B cell (primary cell): ENCODE data around the gene FBXO15. TPM values are rescaled to one million over a fixed set of nuclear protein-coding genes. Genes with fewer than 3 reads are reported as not detected.

Experiments
- ATAC-seq: fragments of 200-7000 bp; cut with Tn5 transposase; one replicate; pipeline ENCODE4 v1.10.0; 2021; ENCODE audit warnings: low read depth, mild to moderate bottlenecking, moderate number of reproducible peaks, moderate library complexity
- CTCF ChIA-PET: fragments of 350-600 bp; sonication (Branson Sonifier 250); formaldehyde crosslinking; loops from one replicate; lab custom pipeline; 2021; ENCODE audit warnings: antibody characterized with exemption, inconsistent platforms; lab: Charles Lee
- POLR2A ChIA-PET: fragments of 350-600 bp; sonication (Branson Sonifier 250); formaldehyde crosslinking; loops from one replicate; lab custom pipeline; 2021; ENCODE audit warnings: antibody characterized with exemption; lab: Charles Lee
- DNase-seq: peaks from one replicate; pipeline ENCODE4 v3.0.0; 2013
- H2AFZ ChIP-seq: 2 replicates; pipeline ENCODE4 v1.6.1; 2012; ENCODE audit warnings: mild to moderate bottlenecking, low read depth, low read length; ENCODE audit not compliant: insufficient read depth, poor library complexity, severe bottlenecking
- H3K27ac ChIP-seq, 2 donors: 1 replicate in 1 of 2; 2 replicates in 1 of 2; pipeline ENCODE4 v1.5.1; 2012 to 2013; ENCODE audit warnings: low read length in 2 of 2, mild to moderate bottlenecking in 2 of 2, moderate library complexity in 1 of 2
- H3K27me3 ChIP-seq, 4 experiments: fragments of 200-600 bp in 1 of 4; sonication (generic) in 1 of 4; replicated peaks in 1 of 4; 1 replicate in 2 of 4; 2 replicates in 2 of 4; pipeline versions ENCODE4 v1.6.1 to v1.7.0; 2013 to 2016; ENCODE audit warnings: low read length in 3 of 4, mild to moderate bottlenecking in 2 of 4, mixed read lengths in 1 of 4, moderate library complexity in 1 of 4; ENCODE audit not compliant: insufficient read depth in 4 of 4, control insufficient read depth in 3 of 4; ENCODE audit errors: control extremely low read depth in 1 of 4
- H3K36me3 ChIP-seq, 2 experiments: replicated peaks in 1 of 2; 1 replicate in 1 of 2; 2 replicates in 1 of 2; pipeline versions ENCODE4 v1.6.1 to v1.7.1; 2013; ENCODE audit warnings: low read length in 1 of 2; ENCODE audit not compliant: insufficient read depth in 2 of 2, control insufficient read depth in 1 of 2; ENCODE audit errors: control extremely low read depth in 1 of 2, extremely low read depth in 1 of 2
- H3K4me1 ChIP-seq, 2 donors: fragments of 200-600 bp in 1 of 2; sonication (generic) in 1 of 2; 1 replicate in 1 of 2; 2 replicates in 1 of 2; pipeline versions ENCODE4 v1.5.1 to v1.6.1; 2013 to 2017; ENCODE audit warnings: low read length in 2 of 2; ENCODE audit not compliant: control insufficient read depth in 2 of 2, insufficient read depth in 2 of 2
- H3K4me2 ChIP-seq: replicated peaks from 2 replicates; pipeline ENCODE3; 2012; ENCODE audit warnings: mild to moderate bottlenecking, low read depth, low read length; ENCODE audit not compliant: poor library complexity, severe bottlenecking
- H3K4me3 ChIP-seq, 5 experiments: fragments of 200-600 bp in 1 of 5; sonication (generic) in 1 of 5; 1 replicate in 3 of 5; 2 replicates in 2 of 5; pipeline versions ENCODE4 v1.5.1 to v1.7.0; 2011 to 2016; ENCODE audit warnings: low read length in 4 of 5, mild to moderate bottlenecking in 4 of 5, low read depth in 2 of 5, control low read depth in 1 of 5, moderate library complexity in 1 of 5; ENCODE audit not compliant: insufficient read depth in 1 of 5; ENCODE audit errors: control extremely low read depth in 1 of 5, extremely low read depth in 1 of 5
- H3K79me2 ChIP-seq: fragments of 200-600 bp; sonication (generic); one replicate; pipeline ENCODE4 v1.6.0; 2016; ENCODE audit warnings: low read length; ENCODE audit not compliant: control insufficient read depth, insufficient read depth
- H3K9ac ChIP-seq: fragments of 200-600 bp; sonication (generic); 2 replicates; pipeline ENCODE4 v1.6.1; 2017; ENCODE audit warnings: mild to moderate bottlenecking, low read length, moderate library complexity
- H3K9me3 ChIP-seq, 3 donors: one replicate each; pipeline versions ENCODE4 v1.6.1 to v1.7.1; 2013; ENCODE audit warnings: low read length in 2 of 3; ENCODE audit not compliant: control insufficient read depth in 2 of 3, insufficient read depth in 1 of 3; ENCODE audit errors: control extremely low read depth in 1 of 3
- H4K20me1 ChIP-seq: 2 replicates; pipeline ENCODE4 v1.6.0; 2012; ENCODE audit warnings: mild to moderate bottlenecking, low read length; ENCODE audit not compliant: insufficient read depth, control insufficient read depth, poor library complexity, severe bottlenecking
- H3K27ac Mint-ChIP-seq: one replicate; pipeline ENCODE4 v1.8.0; 2021; ENCODE audit warnings: mixed read lengths
- H3K27me3 Mint-ChIP-seq: one replicate; pipeline ENCODE4 v1.8.0; 2021; ENCODE audit warnings: mixed read lengths
- H3K4me1 Mint-ChIP-seq: one replicate; pipeline ENCODE4 v1.8.0; 2021; ENCODE audit warnings: mixed read lengths
- H3K4me3 Mint-ChIP-seq: one replicate; pipeline ENCODE4 v1.8.0; 2021; ENCODE audit warnings: mixed read lengths
- H3K9me3 Mint-ChIP-seq: one replicate; pipeline ENCODE4 v1.8.0; 2022; ENCODE audit warnings: mixed read lengths; ENCODE audit not compliant: insufficient read depth
- EZH2 ChIP-seq: IDR thresholded peaks from 2 replicates; pipeline ENCODE4 v1.6.1; 2012; ENCODE audit warnings: borderline replicate concordance, low read depth, mild to moderate bottlenecking, moderate library complexity, low read length; ENCODE audit not compliant: insufficient read depth, poor library complexity, severe bottlenecking
- WGBS: methylation state at CpG from one replicate; pipeline ENCODE4 v1.1.5; 2013; ENCODE audit warnings: missing lambda C conversion rate; ENCODE audit not compliant: insufficient coverage; 5-methylcytosine and 5-hydroxymethylcytosine counted together
- intact Hi-C: fragments of 100-400 bp; cut with micrococcal nuclease; formaldehyde crosslinking; loops from one replicate; pipeline ENCODE4 v1.10.0; 2022
- polyA plus RNA-seq: library from polyadenylated mRNA; depleted of rRNA; stranded (reverse); fragments of >200 nt; gene quantifications from 2 replicates; pipeline ENCODE4 v1.2.3, GENCODE V29; 2012
- total RNA-seq, 2 donors: library from RNA; stranded (reverse); fragments of 120-200 nt in 1 of 2; gene quantifications; 1 replicate in 1 of 2; 2 replicates in 1 of 2; pipeline versions ENCODE4 v1.2.3 to v1.2.4, GENCODE V29; 2013 to 2022
- TF ChIP-seq, protein P1 (sequence below): fragments of 200-600 bp; IDR thresholded peaks from one replicate; pipeline ENCODE4 v1.8.0; 2022; ENCODE audit warnings: antibody characterized with exemption, mild to moderate bottlenecking

FBXO15 gene
- total and polyA plus RNA-seq, 2 donors (not counting 1 experiment from before 2014, with no cell fraction given), result 1.6 to 4.1 TPM

DNA sequence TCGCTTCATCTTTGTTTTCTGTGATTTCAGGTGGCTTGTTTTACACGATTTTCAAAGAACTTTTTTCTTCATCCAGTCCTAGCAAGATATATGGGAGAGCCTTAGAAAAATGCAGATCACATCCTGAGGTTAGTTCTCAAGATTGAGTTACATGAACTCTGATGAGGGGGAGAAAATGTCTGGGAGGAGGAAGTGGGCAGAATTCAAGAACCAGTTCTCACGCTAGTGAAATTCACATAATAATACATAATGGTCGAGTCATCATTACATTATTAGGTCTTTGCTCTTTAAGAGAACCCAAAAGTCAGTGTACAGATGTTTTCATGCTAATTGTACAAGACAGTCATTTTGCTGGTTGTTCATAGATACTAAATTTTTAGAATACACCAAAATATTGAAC, 7.6 kb upstream of the FBXO15 start:
- H3K27ac ChIP-seq, result no peak overlapping the region
- H4K20me1 ChIP-seq, result peaks cover 44% of the 10 kb centered on the region
- no peak overlapping the region for H2AFZ ChIP-seq
- no peaks in the 10 kb centered on the region for H3K27me3 ChIP-seq
- no peaks in the 10 kb centered on the region for H3K9me3 ChIP-seq
- H3K9ac ChIP-seq, result no peak overlapping the region
- H3K79me2 ChIP-seq, result peaks cover 33% of the 10 kb centered on the region
- peaks cover 0 to 4% of the 10 kb centered on the region in 2 donors for H3K4me1 ChIP-seq
- ATAC-seq (no peak), DNase-seq (no peak)
- TF ChIP-seq, protein P1, sequence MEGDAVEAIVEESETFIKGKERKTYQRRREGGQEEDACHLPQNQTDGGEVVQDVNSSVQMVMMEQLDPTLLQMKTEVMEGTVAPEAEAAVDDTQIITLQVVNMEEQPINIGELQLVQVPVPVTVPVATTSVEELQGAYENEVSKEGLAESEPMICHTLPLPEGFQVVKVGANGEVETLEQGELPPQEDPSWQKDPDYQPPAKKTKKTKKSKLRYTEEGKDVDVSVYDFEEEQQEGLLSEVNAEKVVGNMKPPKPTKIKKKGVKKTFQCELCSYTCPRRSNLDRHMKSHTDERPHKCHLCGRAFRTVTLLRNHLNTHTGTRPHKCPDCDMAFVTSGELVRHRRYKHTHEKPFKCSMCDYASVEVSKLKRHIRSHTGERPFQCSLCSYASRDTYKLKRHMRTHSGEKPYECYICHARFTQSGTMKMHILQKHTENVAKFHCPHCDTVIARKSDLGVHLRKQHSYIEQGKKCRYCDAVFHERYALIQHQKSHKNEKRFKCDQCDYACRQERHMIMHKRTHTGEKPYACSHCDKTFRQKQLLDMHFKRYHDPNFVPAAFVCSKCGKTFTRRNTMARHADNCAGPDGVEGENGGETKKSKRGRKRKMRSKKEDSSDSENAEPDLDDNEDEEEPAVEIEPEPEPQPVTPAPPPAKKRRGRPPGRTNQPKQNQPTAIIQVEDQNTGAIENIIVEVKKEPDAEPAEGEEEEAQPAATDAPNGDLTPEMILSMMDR, result no peak
- no peak for TF ChIP-seq EZH2
- CTCF ChIA-PET, result no interaction called here
- H3K27me3 Mint-ChIP-seq, result no peaks in the 10 kb centered on the region
- H3K36me3 ChIP-seq, result peaks cover 0 to 57% of the 10 kb centered on the region in 2 experiments
- no peak overlapping the region for H3K4me3 Mint-ChIP-seq
- POLR2A ChIA-PET, result no interaction called here
- intact Hi-C loops, result no loop called here
- 100% methylated on average over 1 of the region's 4 CpGs for WGBS
- no peak overlapping the region for H3K4me3 ChIP-seq
- no peak overlapping the region for H3K27ac Mint-ChIP-seq
- peaks cover 10% of the 10 kb centered on the region for H3K4me1 Mint-ChIP-seq
- no peak overlapping the region for H3K4me2 ChIP-seq
- no peaks in the 10 kb centered on the region for H3K9me3 Mint-ChIP-seq

DNA sequence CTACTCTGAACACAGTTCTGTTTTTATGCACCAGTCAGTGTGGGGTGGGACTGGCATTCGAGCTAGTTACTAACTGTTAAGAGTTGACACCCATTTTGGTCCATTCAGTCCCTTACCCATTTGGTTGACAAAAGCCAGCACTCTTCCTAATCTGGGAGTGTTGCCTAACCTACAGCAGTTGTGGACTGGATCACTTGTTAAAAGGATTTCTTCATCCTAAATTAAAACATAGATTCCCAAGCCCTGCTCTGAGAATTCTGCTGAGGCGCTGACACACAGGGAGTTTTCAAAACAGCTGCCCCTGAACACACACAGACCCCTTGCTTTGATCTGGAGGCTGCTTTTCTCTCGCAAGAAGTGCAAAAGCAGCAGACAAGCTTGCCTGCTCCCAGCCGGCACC, 7.1 kb upstream of the FBXO15 start:
- H3K27ac Mint-ChIP-seq, result no peak overlapping the region
- Histone ChIP-seq H3K27me3 (no peaks in the 10 kb centered on the region), H3K9ac (no peak overlapping the region), H3K4me1 (peaks cover under 1 to 9% of the 10 kb centered on the region in 2 donors), H3K4me2 (no peak overlapping the region), H3K4me3 (no peak overlapping the region), H3K36me3 (peaks cover 0 to 63% of the 10 kb centered on the region in 2 experiments), H3K9me3 (no peaks in the 10 kb centered on the region), H4K20me1 (peaks cover 44% of the 10 kb centered on the region), H3K79me2 (peaks cover 39% of the 10 kb centered on the region), H2AFZ (no peak overlapping the region), H3K27ac (no peak overlapping the region)
- no peaks in the 10 kb centered on the region for H3K9me3 Mint-ChIP-seq
- TF ChIP-seq EZH2, result no peak
- TF ChIP-seq, protein P1, result no peak
- no peaks in the 10 kb centered on the region for H3K27me3 Mint-ChIP-seq
- H3K4me1 Mint-ChIP-seq, result peaks cover 14% of the 10 kb centered on the region
- POLR2A ChIA-PET, result no interaction called here
- ATAC-seq, result no peak
- CTCF ChIA-PET, result interaction anchor here (0.7 kb wide), 1 partner anchor 15 kb away, joined by 3 read pairs; no protein-coding TSS in a partner anchor
- DNase-seq, result no peak
- intact Hi-C loops, result no loop called here
- no peak overlapping the region for H3K4me3 Mint-ChIP-seq
- WGBS, result 100% methylated on average over 3 of the region's 4 CpGs
